GM12801 (cell line): ENCODE results near the gene SLC17A3.

ENCODE experiments used
- TF ChIP-seq, protein P1 (sequence below): IDR thresholded peaks from one replicate; pipeline ENCODE4 v1.5.1; 2011; ENCODE audit warnings: control low read depth; ENCODE audit not compliant: insufficient read length; ENCODE audit errors: extremely low read depth

Gene SLC17A3

DNA sequence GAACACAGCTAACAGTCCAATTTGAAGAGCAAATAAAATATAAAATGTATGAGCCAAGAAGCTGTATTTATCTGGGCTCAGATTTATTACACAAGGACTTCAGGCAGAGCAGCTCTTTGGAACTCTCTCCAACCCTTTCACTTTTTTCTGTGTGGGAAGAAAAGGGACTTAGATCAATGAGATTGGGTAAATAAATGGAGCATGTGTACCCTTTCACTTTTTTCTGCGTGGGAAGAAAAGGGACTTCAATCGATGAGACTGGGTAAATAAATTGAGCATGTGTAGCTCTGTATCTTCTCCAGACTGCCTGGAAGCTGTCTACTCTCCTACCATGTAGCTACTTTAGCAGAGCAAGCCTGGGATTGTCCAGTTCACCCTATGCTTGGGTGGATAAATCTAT lies 10.7 kb downstream of the SLC17A3 start:
- TF ChIP-seq, protein P1, sequence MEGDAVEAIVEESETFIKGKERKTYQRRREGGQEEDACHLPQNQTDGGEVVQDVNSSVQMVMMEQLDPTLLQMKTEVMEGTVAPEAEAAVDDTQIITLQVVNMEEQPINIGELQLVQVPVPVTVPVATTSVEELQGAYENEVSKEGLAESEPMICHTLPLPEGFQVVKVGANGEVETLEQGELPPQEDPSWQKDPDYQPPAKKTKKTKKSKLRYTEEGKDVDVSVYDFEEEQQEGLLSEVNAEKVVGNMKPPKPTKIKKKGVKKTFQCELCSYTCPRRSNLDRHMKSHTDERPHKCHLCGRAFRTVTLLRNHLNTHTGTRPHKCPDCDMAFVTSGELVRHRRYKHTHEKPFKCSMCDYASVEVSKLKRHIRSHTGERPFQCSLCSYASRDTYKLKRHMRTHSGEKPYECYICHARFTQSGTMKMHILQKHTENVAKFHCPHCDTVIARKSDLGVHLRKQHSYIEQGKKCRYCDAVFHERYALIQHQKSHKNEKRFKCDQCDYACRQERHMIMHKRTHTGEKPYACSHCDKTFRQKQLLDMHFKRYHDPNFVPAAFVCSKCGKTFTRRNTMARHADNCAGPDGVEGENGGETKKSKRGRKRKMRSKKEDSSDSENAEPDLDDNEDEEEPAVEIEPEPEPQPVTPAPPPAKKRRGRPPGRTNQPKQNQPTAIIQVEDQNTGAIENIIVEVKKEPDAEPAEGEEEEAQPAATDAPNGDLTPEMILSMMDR: no peak

DNA sequence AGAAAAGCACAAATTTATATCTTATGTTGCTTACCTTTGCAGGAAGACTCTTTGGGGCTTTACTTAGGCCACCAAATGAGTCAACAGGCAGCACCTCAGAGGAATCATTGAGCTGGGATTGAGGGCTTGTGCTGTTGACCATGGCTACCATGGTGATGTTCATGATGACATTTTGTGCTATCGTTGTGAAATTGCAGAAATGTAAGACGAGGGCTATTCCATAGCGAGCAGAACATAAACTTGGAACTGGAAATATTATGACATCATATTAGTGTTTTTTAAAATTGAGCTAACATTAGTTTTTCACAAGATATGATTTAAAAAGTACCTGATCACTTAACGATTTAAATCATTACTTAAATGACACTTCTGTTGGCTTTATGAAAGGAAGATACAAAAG lies 11.8 kb downstream of the SLC17A3 start:
- TF ChIP-seq, protein P1: no peak

DNA sequence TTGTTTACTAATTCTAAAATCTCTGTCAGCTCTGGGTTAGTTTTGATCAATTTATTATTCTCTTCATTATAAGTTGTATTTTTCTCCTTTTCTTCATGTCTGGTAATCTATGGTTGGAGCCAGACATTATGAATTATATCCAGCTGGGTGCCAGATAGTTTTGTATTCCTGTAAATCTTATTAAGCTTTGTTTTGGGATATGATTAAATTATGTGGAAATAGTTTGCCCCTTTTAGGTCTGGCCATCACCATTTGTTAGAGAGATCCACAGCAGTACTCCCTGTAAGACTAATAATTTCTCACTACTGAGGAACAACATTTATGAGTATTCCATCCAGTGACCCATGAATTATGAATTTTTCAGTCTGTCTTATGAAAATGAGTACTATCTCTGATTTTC lies 21.3 kb downstream of the SLC17A3 start:
- TF ChIP-seq, protein P1: no peak

DNA sequence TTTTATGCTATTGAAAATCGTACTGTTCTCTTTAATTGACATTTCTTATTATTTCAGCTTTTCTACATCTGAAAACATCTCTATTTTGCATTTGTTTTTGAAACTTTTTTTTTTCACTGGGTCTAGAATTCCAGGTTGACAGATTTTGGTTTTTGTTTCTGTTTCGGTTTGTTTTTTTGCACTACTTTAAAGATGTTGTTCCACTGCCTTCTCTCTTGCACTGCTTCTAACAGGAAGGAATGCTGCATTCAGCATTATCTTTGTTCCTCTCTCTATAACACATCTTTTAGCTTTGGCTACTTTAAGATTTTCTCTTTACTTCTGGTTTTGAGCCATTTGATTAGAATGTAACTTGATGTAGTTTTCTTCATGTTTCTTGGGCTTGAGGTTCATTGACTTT lies 22.1 kb downstream of the SLC17A3 start:
- TF ChIP-seq, protein P1: no peak

DNA sequence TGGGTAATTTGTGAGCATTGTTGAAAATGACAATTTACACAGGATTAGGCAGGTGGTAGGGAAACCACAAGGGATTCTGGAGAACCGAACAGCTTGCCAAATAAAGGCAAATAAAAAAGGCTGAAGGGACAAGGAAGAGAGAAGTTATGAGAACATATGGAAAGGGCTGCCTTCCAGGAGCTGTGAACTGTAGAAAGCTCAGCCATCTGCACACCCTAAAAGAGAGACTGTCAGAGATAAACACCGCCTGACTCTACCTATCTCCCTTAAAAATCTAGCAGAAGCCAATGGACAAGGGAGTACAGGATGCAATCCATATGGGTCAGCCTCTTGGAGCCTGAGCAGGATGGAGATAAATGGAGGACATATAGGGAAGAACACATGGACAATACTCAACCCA lies 29.5 kb downstream of the SLC17A3 start:
- TF ChIP-seq, protein P1: no peak

DNA sequence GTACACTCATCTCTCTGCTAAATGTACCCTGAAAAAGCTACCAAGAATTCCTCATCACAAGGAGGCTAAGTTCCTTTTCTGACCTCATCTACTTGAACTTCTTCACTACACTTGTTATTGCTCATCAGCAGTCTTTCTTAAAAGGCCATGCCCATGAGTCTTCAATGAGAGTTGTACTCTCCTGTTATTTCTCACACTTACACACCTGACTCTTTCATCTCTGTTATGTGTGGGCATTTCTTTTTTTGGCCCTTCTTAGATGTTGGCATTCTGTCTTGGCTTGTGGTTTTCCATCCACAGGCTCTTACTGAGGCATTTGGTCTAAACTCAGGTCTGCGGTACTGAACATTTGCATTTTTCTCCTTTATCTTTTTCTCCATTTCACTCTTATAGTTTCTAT lies 31.5 kb downstream of the SLC17A3 start:
- TF ChIP-seq, protein P1: no peak

DNA sequence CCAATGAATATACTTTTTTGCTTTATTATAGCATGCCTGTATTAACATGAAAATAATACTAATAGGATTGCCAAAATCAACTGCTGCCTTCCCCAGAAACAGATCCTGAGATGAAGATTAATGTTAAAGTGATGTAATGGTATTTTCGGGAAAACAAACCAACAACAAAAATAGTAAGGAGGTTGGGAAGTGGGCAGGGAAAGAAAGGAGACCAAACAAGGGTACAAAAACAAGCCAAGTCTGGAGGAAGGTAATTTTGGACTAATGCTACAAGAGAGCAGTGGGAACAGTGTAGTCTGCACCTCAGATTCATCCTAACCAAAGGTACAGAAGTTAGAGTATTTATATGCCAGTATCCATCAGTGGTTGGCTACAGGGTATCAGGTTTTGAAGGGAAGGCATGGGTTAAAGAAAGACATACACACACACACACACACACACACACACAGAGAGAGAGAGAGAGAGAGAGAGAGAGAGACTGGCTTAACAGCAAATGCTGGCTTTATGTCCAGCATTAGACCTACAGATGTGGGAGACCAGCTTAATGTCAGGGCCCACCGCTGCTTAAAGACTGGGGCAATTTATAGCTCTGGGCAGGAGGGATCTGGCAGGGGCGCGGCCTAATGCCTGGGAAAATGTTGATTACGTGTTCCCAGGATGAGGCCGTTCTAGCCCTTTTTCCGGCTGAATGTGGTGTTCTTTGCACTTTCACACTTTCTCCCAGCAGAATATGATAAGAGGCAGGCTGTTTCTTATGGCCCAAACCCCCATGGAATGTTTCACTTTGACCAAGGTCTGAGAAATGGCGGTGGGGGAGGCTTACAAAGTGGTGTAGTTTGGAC lies 38.4 kb downstream of the SLC17A3 start:
- TF ChIP-seq, protein P1: no peak
